GM21717 (cell line): Measurements from ENCODE around the gene ACADVL.
"Not testable (repeated sequence)": the region's sequence is repeated elsewhere in the genome, so short reads cannot be mapped to it uniquely, and the experiment has no call there.

Source experiments
- ATAC-seq: cut with Tn5 transposase; IDR thresholded peaks from one replicate; pipeline ENCODE4 v1.9.1; 2021; ENCODE audit warnings: mild to moderate bottlenecking, moderate library complexity; ENCODE audit not compliant: unreplicated experiment

Gene ACADVL

DNA sequence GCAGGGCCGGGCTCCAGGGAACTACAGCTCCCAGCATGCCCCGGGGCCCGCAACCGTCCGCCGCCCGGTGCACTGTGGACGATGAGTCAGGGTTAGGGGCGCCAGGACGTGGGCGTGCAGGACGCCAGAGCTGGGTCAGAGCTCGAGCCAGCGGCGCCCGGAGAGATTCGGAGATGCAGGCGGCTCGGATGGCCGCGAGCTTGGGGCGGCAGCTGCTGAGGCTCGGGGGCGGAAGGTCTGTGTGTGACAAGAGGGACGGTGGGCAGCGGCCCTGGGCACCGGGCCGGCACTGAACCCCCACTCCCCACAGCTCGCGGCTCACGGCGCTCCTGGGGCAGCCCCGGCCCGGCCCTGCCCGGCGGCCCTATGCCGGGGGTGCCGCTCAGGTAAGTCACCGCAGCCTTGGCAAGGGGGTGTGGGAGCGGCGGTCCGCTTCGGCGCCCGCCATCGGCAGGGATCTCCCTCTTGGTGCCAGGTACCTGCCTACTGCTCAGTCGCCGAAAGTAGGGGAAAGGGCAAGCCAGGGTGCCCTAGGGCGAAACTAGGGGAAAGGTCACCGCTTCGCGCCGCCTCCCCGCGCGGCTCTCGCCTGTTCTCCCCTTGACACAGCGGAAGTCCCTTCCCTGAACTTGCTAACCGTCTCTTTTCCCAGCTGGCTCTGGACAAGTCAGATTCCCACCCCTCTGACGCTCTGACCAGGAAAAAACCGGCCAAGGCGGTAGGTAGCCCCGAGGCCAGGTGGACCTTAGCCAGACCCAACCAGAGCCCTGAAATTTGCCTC, at the start of gene ACADVL, which contains the start of gene DLG4:
Gene ACADVL, plus strand, starts transcription at position 127 of the 781 bp plus-strand sequence. Its CDS starts 47 bp downstream, at position 174.
Gene DLG4, minus strand, starts transcription at position 25 of the 781 bp plus-strand sequence.
- ATAC-seq: no peak

DNA sequence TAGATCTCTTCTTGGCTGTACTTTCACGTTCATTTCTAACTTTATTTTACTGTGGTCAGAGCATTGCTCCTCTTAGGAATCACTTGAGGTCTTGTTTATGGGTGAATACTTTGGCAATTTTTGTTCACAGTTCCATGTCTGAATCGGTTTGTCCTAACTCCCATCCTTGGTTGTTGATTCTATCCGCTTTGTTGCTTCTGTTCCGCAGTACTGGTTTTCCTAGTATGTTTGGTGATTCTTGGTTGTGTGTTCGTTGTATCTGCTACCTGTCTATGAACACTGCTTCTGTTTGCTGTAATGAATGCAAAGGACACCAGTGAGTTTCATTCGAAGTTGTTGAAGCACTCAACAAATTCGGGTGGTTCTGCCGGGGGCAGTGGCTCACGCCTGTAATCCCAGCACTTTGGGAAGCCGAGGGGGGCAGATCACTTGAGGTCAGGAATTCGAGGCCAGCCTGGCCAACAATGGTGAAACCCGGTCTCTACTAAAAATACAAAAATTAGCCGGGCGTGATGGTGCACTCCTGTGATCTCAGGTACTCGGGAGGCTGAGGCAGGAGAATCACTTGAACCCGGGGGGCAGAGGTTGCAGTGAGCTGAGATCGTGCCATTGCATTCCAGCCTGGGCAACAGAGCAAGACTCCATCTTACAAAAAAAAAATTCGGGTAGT, 47.1 kb upstream of the ACADVL start:
- ATAC-seq: not testable (repeated sequence)

DNA sequence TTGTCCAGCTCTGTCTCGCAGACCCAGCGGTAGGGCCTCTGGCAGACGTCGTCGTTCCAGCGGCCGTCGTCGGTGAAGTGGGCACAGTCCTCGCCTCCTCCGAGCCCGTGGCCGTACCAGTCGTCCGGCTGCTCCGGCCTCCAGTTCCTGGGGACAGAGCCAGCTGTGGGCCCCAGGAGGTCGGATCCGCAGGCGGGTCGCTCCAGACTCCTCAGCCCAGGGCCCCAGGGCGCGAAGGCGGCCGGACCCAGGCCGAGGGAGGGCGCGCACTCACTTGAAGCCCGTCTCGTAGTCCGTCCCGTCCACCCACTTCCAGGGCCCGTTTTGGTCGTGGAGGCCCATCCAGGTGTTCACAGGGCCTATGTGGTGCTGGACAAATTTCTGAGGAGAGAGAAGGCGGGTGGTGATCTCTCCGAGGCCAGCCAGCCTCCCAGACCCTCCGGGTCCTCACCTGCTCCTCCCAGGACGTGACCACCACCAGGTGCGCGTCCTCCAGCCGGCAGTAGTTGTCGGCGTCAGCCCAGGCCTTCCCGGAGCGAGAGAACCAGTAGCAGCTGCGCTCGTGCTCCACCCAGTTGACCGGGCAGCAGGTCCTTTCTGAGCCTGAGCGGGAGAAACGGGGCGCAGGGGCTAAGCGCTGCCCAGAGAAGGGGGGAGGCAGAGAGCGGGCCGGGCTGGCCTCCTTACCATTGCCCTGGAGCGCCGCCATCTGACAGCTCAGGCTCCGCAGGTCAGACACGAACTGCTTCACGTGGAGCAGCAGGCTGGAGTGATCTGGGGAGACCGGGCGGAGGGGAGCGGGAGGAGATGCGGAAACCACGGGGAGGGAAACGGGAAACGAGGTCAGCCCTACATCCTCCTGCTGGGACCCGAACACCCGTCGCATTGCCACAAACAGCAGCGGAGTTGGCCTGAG, 45.8 kb upstream of the ACADVL start:
- ATAC-seq: no peak

DNA sequence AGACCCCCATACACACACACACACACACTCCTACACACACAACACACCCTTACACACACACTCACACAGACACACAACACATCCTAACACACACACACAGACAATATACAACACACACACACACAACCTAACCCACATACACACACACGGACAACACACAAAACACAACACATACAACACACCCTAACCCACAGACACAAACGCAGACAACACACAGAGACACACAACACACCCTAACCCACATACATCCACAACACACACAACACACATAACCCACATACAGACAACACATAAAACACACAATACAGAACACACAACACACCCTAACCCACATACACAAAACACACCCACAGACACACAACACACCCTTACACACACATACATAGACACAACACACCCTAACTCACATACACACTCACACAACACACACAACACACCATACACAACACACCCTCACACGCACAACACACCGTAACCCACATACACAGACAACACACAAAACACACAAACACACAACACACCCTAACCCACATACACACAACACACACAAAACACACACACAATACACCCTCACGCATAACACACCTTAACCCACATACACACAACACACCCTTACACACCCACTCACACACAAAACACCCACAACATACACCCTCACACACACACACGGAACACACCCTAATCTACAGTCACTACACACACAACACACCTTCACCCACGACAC, 45.0 kb upstream of the ACADVL start:
- no peak for ATAC-seq

DNA sequence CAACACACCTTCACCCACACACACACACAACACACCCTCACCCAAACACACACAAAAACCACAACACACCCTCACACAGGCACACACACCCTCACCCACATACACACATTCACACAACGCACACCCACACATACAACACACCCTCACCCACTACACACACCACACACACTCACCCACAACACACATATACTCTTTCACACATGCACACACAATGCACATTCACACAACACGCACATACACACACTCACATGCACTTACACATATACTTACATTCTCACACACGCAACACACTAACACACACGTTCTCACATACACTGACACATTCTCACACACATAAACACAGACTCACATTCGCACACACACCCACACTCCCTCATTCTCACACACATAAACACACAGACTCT, 44.4 kb upstream of the ACADVL start:
- ATAC-seq: no peak

DNA sequence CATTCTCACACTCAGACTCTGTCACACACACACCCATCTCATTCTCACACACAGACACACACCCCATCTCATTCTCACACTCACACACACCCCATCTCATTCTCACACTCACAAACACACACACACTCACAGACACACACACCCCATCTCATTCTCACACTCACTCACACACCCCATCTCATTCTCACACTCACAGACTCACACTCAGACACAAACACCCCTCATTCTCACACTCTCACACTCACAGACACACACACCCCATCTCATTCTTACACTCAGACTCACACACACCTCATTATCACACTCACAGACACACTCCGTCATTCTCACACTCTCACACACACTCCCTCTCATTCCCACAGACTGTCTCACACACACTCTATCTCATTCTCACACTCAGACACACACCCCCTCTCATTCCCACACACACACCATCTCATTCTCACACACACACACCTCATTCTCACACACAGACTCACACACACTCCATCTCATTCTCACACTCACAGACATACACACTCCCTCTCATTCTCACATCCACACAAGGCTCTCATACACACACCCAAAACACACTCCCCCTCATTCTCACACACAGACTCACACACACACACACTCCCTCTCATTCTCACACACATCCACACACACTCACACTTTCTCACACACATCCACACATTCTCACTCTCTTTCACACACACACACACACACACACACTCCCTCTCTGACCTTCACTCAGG, 43.5 kb upstream of the ACADVL start:
- no peak for ATAC-seq

DNA sequence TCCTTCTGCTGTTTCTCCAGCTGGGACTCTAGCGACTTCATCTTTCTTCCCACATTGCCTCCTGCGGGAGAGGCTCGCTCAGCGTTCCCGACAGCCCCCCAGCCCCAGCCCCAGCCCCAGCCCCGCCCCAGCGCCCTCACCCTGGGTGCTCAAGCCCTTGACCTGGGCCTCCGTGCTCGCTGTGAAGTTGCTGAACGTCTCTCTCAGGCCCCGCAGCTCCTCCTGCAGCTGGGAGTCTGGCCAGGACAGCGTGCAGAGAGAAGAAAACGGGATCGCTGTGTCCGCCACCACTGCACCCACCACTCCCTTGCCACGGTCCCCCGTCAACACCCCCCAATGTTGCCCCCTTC, 42.9 kb upstream of the ACADVL start:
- ATAC-seq: no peak

DNA sequence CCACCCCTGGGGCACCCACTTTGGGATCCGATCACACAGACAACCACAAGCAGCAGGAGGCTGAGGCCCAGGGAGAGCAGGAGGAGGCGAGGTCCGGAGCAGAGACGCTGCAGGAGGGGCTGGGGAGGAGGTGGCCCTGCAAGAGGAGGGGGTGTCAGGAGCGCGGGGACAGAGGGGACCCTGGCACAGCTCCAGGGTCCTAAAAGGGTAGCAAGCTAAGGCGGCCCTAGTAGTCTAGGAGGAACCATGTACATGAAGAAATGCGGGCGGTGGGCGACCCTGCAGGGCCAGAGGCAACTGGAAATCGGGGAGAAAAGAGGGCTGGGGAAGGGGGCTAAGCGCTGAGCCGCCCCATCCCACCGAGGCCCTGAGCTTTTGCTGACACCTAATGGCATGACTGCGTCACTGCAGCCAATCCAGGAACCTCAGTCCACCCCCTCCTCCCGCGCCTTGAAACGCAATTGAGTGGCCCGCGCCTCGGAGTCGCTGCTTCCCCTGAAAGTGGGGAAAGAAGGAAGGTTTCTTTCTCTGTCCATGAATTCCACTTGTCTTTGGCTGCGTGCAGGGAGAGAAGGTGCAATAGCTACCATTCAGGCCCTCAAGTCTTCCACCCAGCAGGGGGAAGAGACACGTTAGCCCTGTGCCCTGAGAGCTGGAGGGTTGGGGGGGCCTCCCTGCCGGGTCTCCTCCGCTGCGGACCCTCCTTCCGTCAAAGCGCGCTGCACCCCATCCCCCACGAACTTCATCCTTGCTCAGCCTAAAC, 42.4 kb upstream of the ACADVL start:
- ATAC-seq: no peak

DNA sequence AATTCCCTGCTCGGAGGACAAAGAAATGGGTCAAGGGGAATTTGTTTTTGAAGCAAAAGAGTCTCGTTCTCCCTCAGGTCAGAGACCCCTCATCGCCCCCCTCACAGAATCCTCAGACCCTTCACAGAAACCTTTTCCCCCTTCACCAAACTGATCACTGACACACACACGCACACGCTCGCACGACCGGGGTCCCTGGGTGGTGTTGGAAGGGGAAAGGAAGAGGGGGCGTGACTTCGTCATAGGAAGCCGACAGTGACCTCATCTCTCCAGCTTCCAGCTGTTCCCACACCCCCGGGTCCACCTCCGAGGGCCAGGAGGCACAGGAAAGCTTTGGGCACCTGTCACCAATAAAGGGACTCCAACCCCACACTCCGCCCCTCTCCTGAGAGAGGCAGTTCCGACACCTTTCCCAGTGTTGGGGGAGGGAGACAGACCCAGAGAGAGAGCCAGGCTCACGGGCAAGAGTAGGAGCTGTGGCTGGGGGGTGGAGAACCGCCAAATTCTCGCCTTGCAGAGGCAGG, 41.7 kb upstream of the ACADVL start:
- no peak for ATAC-seq

DNA sequence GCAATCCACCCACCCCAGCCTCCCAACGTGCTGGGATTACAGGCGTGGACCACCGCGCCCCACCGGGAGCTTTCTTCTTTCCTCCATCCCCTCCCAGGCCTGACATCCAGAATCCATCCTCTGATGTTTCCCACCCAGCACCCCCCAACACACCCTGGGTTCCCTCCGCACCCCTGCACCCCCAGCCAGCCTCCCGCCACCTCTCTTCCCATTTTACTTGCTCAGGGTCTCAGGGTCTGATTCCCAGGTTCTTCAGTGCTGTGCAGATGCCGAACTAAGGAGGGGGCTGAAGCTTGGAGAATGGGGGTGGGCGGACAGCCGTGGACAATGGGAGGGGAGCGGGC, 40.8 kb upstream of the ACADVL start:
- no peak for ATAC-seq

DNA sequence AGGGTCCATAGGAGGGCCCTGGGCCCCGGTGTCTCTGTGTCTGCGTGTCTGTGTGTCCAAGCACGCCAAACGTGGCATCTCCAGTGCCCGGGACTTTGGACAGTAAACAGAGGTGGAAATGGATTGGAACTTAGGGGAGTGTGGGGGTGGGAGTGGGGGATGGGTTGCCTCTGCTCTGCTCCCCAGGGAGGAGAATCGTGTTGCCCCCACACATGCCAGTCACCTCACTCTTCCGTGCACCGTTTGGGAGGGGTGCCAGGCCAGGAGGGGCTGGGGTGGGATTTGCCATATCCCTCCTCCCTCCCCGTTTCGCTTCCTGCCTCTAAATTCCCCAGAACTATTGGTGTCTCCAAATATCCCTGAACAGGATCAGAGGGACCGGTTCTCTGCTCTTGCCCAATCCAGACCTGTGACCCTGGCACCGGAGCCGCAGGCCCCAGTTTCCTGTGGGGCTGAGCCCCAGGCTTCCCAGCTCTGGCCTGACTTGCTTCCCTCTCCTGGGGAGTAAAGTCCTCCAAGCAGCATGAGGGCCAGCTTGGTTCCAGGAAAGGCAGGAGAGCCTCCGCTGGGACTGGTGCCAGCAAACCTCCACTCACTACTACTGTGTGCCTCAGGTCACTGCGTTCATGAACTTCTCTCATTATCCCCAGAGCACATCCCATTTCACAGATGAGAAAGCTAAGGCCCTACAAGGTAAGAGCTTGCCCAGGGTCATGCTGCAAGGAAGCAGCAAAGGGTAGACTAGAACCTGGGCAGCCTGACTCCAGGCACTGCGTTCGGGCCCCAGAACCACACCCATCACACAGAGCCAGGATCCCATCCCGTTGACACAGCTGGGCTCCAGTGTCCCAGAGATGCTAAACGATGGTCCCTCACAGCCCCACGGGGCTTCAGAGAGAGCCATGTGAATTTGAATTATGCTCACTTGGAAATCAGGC, 40.2 kb upstream of the ACADVL start, which contains the start of gene ASGR1:
Gene ASGR1, minus strand, starts transcription at position 54 of the 938 bp plus-strand sequence. CDS start 807 bp downstream, outside the sequence.
- ATAC-seq: no peak

DNA sequence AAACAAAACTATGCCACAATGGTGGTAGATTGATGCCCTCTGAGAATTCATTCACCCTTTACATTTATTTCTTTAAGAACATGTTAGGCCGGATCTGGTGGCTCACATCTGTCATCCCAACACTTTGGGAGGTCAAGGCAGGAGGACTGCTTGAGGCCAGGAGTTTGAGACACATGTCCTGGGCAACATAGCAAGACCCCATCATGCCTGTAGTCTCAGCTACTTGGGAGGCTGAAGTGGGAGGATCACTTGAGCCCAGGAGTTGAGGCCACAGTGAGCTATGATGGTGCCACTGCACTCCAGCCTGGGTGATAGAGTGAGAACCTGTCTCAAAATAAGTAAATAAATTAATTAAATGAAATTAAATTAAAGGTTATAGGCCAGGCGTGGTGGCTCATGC, 37.6 kb upstream of the ACADVL start:
- not testable (repeated sequence) for ATAC-seq

DNA sequence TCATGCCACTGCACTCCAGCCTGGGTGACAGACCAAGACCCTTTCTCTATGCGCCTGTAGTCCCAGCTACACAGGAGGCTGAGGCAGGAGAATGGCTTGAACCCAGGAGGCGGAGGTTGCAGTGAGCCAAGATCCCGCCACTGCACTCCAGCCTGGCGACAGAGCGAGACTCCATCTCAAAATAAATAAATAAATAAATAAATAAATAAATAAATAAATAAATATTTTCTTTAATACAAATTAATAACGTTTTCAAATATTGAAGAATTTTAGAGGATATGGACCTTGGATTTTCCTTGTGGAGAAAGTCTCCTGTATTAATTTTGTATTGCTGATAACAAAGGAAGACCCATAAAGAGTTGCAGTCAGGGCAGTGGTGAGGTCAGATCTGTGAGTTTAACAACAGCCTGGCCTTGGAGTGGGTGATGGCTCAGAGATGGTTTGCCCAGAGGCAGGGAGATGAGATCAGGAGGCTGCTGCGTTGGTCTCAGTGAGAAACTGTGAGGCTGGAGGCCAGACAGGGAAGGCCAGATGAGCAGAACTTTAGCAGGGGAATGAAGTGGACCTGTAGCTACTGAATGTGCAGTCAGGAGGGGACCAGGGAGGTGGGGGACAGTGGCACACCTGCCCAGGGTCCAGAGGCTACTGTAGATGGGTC, 36.2 kb upstream of the ACADVL start:
- ATAC-seq: no peak

DNA sequence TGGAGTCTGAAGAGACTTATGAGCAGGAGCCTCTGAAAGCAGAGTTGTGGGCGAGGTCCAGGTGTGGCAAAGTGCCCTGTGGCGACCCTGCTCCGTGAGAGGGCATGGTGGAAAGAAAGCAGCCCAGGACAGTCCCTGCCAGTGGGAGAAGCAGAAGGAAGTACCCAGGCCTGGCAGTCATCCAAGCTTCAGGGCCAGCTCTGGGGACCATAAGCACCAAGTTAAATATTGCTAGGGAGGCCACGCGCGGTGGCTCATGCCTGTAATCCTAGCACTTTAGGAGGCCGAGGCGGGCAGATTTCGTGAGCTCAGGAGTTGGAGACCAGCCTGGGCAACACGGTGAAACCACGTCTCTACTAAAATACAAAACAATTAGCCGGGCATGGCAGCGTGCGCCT, 35.6 kb upstream of the ACADVL start:
- ATAC-seq: no peak

DNA sequence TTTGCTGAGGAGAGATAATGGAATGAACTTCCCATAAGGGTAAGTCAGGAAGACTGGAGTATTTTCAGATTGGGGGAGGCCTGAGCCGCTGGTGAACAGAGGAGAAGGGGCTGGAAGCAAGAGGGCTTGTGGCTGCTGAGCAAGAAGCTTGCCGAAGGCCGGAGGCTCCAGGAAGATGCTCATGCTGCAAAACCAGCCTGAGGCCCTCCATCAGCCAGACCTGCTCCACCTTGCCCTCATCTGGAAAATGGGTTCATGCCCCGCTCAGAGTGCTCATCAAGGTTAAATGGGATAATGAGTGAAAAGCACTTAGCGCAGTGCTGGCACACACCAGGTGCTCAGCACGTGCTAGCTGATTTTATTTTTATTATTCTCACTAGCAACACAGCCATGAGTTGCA, 35.1 kb upstream of the ACADVL start:
- ATAC-seq: no peak

DNA sequence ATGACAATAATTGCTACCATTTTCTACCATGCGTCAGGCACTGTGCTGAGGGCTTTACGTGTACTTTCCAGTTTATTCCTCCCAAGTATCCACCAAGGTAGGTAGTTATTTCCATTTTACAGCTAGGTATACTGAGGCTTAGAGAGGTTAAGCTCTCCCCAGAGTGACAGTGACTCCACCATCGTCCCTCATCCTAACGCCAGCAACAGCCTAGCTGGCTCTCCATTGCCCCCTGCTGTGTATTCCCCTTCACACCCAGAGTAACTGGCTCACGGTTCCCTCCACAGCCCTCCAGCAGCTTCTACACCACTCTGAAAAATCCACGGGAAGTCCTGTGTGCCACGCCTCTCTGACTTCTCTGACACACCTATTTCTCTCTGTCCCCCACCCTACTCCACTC, 33.5 kb upstream of the ACADVL start:
- ATAC-seq: no peak

DNA sequence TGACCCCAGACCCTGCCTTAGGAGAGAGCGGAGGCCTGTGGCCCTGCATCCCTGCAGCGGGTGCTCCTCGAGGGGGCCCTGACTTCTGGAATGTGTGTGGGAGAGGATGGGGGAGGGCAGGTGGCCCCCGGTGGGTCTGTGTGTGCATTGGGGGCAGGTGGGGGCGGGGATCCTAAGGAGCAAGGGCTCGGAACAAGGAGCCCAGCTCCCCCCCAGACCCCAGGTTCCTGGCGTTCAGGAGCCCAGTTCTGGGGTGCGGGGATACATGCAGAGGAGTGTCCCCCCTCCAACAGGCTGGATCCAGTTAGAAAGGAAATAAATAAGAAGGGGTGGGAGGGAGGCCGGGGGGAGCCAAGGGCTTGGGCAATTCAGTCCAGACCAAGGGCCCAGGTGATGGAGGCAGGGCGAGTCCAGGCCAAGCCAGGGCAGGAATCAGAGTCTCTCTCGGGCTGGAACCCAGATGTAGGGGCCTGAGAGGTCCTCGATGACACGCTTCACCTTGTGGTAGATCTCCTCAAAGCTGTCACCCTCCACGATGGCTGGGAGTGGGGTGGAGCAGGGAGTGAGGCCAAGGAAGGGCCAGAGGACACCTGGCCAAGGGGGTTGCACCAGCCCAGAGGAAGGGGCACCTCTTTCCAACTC, 29.3 kb upstream of the ACADVL start:
- ATAC-seq: no peak
